AG09309 (cell line): ENCODE results near the gene MYL7.

ENCODE experiments used
- DNase-seq: peaks from one replicate; pipeline ENCODE4 v3.0.0-alpha.2; 2010; ENCODE audit warnings: low read depth
- H3K4me3 ChIP-seq: 2 replicates; pipeline ENCODE4 v1.5.1; 2011; ENCODE audit warnings: mild to moderate bottlenecking, low read depth, low read length, moderate library complexity; ENCODE audit not compliant: control insufficient read depth
- TF ChIP-seq, protein P1 (sequence below): IDR thresholded peaks from 2 replicates; pipeline ENCODE4 v1.5.1; 2011; ENCODE audit warnings: mild to moderate bottlenecking, low read depth, low read length, inconsistent platforms; ENCODE audit not compliant: insufficient read depth, control insufficient read depth; ENCODE audit errors: missing control alignments

Gene MYL7

DNA sequence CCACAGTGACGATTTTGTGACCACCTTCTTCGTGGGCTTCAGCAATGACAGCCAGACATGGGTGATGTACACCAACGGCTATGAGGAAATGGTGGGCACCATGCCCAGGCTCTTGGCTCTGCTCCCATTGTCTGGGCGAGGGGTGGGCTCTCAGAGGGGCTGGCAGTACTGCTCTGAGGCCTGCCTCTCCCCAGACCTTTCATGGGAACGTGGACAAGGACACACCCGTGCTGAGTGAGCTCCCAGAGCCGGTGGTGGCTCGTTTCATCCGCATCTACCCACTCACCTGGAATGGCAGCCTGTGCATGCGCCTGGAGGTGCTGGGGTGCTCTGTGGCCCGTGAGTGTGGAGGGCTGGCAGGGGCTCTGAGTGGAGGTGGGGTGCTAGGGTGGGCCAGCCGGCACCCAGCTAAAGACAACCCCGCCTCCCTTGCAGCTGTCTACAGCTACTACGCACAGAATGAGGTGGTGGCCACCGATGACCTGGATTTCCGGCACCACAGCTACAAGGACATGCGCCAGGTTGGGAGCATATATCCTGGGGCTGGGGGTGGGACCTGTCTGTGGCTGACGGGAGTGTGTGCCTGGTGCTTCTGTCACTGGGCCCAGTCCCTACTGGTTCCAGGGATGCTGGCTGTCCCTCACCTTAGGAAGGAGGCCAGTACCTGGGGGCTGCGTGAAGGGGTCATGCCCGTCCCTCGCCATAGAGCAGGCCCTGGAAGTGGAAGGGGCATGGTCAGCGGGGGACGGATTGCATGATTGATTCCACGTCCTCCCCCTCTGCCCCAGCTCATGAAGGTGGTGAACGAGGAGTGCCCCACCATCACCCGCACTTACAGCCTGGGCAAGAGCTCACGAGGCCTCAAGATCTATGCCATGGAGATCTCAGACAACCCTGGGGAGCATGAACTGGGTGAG, 30.2 kb downstream of the MYL7 start:
- no peak for DNase-seq
- no peak overlapping the region for H3K4me3 ChIP-seq
- TF ChIP-seq, protein P1, sequence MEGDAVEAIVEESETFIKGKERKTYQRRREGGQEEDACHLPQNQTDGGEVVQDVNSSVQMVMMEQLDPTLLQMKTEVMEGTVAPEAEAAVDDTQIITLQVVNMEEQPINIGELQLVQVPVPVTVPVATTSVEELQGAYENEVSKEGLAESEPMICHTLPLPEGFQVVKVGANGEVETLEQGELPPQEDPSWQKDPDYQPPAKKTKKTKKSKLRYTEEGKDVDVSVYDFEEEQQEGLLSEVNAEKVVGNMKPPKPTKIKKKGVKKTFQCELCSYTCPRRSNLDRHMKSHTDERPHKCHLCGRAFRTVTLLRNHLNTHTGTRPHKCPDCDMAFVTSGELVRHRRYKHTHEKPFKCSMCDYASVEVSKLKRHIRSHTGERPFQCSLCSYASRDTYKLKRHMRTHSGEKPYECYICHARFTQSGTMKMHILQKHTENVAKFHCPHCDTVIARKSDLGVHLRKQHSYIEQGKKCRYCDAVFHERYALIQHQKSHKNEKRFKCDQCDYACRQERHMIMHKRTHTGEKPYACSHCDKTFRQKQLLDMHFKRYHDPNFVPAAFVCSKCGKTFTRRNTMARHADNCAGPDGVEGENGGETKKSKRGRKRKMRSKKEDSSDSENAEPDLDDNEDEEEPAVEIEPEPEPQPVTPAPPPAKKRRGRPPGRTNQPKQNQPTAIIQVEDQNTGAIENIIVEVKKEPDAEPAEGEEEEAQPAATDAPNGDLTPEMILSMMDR, result no peak

DNA sequence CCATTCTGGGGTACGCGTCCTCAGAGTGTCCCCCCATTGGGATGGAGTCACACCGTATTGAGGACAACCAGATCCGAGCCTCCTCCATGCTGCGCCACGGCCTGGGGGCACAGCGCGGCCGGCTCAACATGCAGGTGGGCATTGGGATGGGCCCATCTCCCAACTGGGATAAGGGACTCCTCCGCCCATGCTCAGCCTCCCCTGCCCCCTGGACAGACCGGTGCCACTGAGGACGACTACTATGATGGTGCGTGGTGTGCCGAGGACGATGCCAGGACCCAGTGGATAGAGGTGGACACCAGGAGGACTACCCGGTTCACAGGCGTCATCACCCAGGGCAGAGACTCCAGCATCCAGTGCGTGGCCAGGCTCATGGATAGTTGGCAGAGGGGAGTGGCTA, 31.1 kb downstream of the MYL7 start:
- no peak overlapping the region for H3K4me3 ChIP-seq
- TF ChIP-seq, protein P1, result no peak

DNA sequence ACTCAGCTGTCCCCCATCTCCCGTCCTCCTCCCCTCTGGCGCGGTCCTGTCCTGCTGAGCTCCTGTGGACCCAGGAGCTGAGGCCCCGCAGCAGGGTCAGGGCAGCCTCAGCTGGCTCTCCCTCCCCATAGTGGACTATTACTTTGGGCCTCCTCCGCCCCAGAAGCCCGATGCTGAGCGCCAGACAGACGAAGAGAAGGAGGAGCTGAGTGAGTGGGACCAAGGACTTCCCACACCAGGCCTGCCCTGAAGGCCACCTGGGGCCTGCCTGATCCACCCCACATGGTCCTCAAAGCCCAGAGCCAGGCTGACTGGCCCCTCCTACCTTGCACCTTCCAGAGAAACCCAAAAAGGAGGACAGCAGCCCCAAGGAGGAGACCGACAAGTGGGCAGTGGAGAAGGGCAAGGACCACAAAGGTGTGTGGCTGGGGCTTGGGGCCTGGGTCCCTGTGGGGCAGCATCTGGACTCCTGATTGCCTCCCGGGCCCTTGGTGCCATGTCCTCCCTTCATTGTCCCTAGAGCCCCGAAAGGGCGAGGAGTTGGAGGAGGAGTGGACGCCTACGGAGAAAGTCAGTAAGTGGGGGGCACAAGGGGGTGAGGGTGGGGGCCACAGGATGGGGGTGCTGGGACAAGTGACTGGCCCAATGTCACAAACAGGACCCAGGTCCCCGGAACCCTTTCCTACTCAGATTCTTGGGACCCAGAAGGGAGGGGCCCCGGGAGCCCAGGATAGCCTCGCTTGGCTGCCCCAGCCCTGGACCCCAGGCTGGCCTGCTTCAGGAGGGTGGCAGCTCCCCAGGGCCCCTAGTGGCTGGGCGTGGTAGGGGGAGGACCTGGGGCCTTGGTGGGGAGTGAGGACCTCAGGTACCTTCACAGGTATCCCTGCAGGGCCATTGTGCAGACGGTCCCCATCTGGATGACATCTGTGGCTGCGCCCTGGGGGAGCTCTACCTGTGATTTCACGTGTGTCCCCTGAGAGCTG, 32.1 kb downstream of the MYL7 start:
- no peak overlapping the region for H3K4me3 ChIP-seq
- no peak for DNase-seq
- TF ChIP-seq, protein P1, result peak; percentile 12

More for the DNA sequence above, 31.1 kb downstream of the MYL7 start:
- no peak for DNase-seq

GRCh38 chr7:44107961-44108767, 33.0 kb downstream of the MYL7 start:
- DNase-seq, result no peak
- TF ChIP-seq, protein P1, result no peak
- H3K4me3 ChIP-seq, result peak overlapping the region; percentile 62

DNA sequence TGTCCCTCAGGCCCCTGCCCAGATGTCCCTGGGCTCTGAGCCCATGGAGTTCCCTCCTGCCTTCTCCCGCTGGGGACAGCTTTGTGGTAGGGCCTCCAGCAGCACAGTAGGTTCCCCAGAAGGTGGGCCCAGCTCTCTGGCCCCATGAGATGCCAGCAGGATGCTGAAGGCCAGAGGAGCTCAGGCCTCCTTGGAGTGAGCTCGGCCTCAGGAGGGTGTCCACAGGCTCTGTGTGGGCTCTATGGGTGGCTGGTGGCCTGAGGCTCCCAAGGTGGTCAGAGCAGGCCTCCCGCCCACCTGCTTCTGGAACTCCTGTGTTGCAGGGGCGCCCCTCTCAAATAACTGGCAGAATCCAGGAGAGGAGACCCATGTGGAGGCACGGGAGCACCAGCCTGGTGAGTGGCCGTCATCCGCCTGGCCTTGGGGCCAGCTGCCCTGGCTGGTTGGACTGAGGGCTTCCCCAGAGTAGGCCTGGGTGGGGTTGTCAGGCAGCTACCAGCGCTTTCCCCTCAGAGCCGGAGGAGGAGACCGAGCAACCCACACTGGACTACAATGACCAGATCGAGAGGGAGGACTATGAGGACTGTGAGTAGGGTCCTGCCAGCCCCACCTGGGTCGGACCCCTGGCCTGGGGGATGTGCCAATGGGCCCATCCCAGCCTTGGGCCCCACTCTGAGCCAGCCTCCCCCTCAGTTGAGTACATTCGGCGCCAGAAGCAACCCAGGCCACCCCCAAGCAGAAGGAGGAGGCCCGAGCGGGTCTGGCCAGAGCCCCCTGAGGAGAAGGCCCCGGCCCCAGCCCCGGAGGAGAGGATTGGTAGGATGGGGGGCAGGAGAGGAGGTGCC, 33.8 kb downstream of the MYL7 start:
- no peak for DNase-seq
- peak overlapping the region; percentile 62 for H3K4me3 ChIP-seq
- TF ChIP-seq, protein P1, result no peak
